IPS DF 4.7 (cell line): ENCODE data around the gene ADAMTS2.

Source experiments
- DNase-seq: peaks from one replicate; pipeline ENCODE4 v3.0.0-alpha.2; 2013; ENCODE audit warnings: low spot score; ENCODE audit errors: extremely low read depth

ADAMTS2 gene

GRCh38 chr5:179345433-179346321 is at the start of gene ADAMTS2:
Gene ADAMTS2, minus strand, starts transcription at chr5:179345461. Its CDS starts 133 bp downstream, at chr5:179345328.
- no peak for DNase-seq

- DNase-seq: no peak
Measured at GRCh38 chr5:179393078-179393477, 47.8 kb upstream of the ADAMTS2 start.

GRCh38 chr5:179387151-179388110 is 42.2 kb upstream of the ADAMTS2 start:
- DNase-seq: no peak

- no peak for DNase-seq
Measured at GRCh38 chr5:179385914-179386313, 40.7 kb upstream of the ADAMTS2 start.

- DNase-seq: no peak
Measured at GRCh38 chr5:179382486-179382885, 37.2 kb upstream of the ADAMTS2 start.

- DNase-seq: no peak
Measured at GRCh38 chr5:179381691-179382090, 36.4 kb upstream of the ADAMTS2 start.

- no peak for DNase-seq
Measured at GRCh38 chr5:179380211-179381035, 35.2 kb upstream of the ADAMTS2 start.

- DNase-seq: no peak
Measured at GRCh38 chr5:179379321-179379890, 34.1 kb upstream of the ADAMTS2 start.

- no peak for DNase-seq
Measured at GRCh38 chr5:179378441-179379271, 33.4 kb upstream of the ADAMTS2 start.

GRCh38 chr5:179378116-179378440 is 32.8 kb upstream of the ADAMTS2 start:
- DNase-seq: no peak

- DNase-seq: no peak
Measured at GRCh38 chr5:179377421-179378115, 32.3 kb upstream of the ADAMTS2 start.

GRCh38 chr5:179376701-179377420 is 31.6 kb upstream of the ADAMTS2 start:
- no peak for DNase-seq

- DNase-seq: no peak
Measured at GRCh38 chr5:179375831-179376365, 30.6 kb upstream of the ADAMTS2 start.

GRCh38 chr5:179375236-179375685 is 30.0 kb upstream of the ADAMTS2 start:
- DNase-seq: no peak

- DNase-seq: no peak
Measured at GRCh38 chr5:179374506-179375235, 29.4 kb upstream of the ADAMTS2 start.

- no peak for DNase-seq
Measured at GRCh38 chr5:179373961-179374505, 28.8 kb upstream of the ADAMTS2 start.
